GM18517 (cell line): ENCODE measurements around the gene ADAMTS12.

Experiments used
- ATAC-seq: cut with Tn5 transposase; IDR thresholded peaks from one replicate; pipeline ENCODE4 v1.9.1; 2021; ENCODE audit warnings: mild to moderate bottlenecking, moderate library complexity; ENCODE audit not compliant: unreplicated experiment

The ADAMTS12 gene

DNA sequence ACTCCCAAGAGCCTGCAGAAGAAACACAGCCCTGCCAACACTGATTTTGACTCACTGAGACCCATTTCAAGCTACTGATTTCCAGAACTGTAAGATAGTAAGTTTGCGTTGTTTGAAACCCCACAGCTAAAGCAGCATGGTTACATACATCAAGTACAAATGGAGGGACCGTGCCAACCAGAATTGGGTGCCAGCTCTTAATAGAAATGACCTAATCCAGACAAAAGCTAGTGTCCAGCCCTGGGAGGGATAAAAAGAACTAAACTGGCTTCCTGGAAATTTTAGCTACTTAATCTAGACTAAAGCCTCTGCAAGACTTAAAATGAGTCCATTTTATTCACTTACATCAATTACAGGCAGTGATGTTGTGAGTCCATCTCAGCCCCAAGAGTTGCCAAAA is 122.6 kb downstream of the ADAMTS12 start:
- no peak for ATAC-seq

DNA sequence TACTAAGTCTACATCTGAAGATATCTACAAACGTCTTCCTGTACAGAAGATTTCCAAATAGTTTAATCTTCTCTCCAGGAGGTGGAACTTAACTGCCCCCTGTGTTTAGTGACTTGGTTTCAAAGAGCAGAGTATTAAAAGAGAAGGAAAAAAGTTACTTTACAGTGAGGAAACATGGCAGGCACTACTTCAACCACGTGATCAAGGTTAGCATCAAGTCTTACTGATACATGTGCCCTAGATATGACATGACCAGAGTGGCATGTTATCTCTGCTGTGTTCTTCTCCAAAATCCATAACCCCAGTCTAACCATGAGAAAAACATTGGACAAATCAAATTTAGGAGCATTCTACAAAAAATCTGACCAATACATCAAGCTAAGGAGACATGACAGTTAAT is 125.8 kb downstream of the ADAMTS12 start:
- no peak for ATAC-seq

GRCh38 chr5:33764786-33765185 is 127.0 kb downstream of the ADAMTS12 start:
- no peak for ATAC-seq

DNA sequence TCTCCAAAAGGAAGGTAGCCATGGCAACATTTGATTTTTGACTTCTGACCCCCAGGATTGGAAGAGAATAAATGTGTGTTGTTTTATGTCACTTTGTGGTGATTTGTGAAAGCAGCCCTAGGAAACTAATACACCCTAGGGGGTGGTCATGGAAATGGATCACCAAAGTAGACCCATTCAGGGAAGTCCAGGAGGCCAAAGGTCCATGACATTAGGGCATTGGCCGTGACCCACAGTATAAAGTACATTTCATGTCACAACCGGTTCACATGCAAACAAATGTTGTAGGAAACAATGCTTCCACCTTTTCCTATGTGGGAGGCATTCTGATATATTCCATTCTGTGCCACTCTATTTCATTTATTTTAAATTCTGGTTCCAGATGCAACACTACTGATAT is 128.4 kb downstream of the ADAMTS12 start:
- no peak for ATAC-seq

GRCh38 chr5:33762859-33763258 is 128.9 kb downstream of the ADAMTS12 start:
- ATAC-seq = no peak

DNA sequence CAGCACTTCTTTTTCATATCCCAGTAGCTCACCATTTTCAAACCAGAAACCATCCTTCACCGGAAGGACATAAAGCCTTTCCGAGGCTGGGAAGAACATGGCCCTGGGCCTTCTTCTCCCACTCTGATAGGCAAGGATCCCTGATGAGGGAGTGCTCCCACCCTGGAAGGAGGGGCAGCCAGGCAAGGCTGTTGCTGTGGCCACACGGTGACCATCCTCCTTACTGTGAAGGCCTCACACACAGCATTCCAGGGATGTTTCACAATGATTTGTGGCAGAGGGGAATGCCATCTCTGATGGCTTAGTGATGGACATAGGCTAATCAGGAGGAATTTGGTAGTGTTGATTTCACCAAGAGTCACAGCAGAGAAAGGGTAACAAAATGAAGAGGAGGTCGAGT is 130.7 kb downstream of the ADAMTS12 start:
- no peak for ATAC-seq

GRCh38 chr5:33758737-33759136 is 133.1 kb downstream of the ADAMTS12 start:
- ATAC-seq = no peak

DNA sequence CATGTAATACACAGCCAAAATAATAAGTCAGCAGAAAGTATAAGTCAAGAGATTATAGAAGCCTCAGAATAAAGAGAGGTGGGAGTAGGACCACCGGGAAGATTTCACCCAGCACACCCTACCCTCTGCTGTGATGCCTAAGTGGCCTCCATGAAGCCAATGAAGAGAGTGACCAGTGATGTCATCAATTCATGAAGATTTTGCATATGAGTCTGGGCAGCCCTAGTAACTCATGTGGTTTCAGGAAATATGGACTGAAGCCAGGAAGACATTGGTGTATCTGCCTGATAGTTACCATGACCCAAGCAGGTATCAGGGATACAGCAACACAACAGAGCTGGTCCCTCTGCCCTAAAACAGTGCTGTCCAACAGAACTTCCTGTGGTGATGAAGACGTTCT is 135.3 kb downstream of the ADAMTS12 start:
- ATAC-seq = no peak

- ATAC-seq = no peak
Measured at GRCh38 chr5:33755231-33755630, 136.6 kb downstream of the ADAMTS12 start.

- no peak for ATAC-seq
Measured at GRCh38 chr5:33753704-33754103, 138.1 kb downstream of the ADAMTS12 start.

- no peak for ATAC-seq
Measured at GRCh38 chr5:33748754-33749153, 143.0 kb downstream of the ADAMTS12 start.

DNA sequence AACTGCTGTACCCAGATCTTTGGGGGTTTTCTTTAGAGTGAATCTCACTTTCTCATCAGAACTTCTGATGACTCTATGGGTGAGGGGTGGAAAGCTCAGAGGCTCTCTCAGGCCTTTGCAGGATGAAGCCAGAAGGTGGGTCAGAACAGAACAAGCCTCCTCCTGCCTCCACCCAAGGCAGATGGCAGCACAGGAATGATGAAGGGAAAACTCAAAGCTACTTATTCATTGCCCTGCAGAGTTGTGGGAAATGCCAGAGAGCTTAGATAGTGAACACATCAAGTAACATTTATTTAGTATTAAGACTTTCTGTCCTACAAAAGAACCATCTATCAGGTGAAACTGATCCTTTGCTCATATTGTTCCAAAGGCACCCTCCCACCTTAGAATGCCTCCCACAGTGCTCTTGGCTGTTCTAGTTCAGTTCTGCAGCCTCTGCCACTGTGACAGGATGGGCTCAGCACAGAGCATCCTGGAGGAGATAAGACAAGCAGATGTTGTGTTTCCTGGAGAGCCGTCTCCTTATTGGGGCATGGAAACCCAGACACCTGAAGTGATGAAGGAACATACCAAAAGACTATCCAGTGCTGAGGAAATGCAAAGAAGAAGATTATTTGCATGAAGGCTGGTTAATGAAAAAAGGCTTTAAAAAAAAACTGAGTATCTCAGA is 146.6 kb downstream of the ADAMTS12 start:
- no peak for ATAC-seq

- ATAC-seq = no peak
Measured at GRCh38 chr5:33743099-33743498, 148.7 kb downstream of the ADAMTS12 start.

DNA sequence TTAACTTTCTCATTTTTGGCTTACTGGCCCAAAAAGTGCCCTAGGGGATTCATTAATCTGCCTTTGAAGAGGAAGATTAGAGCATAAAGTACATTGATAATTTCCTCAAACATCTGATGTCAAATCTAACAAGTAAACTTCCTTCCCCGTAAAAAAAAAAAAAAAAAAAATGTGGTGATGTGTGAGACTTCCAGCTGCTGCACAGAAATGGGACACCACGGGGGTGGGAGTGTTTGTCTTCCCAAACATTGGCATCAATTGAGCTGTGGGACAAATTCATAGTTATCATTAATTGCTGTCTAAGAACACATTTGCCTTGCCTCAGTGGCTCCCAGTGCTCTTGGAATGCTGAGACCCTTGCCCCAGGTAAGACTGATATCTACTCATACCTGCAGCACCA is 149.6 kb downstream of the ADAMTS12 start:
- no peak for ATAC-seq

- no peak for ATAC-seq
Measured at GRCh38 chr5:33738967-33739366, 152.8 kb downstream of the ADAMTS12 start.

- no peak for ATAC-seq
Measured at GRCh38 chr5:33738097-33738496, 153.7 kb downstream of the ADAMTS12 start.

- no peak for ATAC-seq
Measured at GRCh38 chr5:33737697-33738096, 154.1 kb downstream of the ADAMTS12 start.

DNA sequence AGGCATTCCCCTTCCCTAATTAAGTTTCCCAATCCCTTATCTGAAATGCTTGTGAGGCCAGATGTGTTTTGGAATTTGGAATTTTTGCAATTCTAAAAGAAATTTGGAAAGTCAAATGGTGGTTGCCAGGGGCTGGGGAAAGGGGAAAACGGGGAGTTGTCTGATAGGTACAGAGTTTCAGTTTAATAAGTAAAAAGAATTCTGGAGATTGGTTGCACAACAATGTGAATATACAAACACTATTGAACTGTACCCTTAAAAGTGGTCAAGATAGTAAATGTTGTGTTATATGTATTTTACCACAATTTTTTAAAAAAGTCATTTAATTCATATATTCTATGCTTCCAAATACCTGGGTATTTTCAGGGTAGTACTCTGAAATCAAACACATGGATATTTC is 154.5 kb downstream of the ADAMTS12 start:
- ATAC-seq = no peak

- ATAC-seq = no peak
Measured at GRCh38 chr5:33736510-33736909, 155.3 kb downstream of the ADAMTS12 start.

- ATAC-seq = no peak
Measured at GRCh38 chr5:33735072-33735471, 156.7 kb downstream of the ADAMTS12 start.

GRCh38 chr5:33734537-33734936 is 157.3 kb downstream of the ADAMTS12 start:
- no peak for ATAC-seq

GRCh38 chr5:33733225-33733624 is 158.6 kb downstream of the ADAMTS12 start:
- ATAC-seq = no peak

- no peak for ATAC-seq
Measured at GRCh38 chr5:33726422-33727165, 165.2 kb downstream of the ADAMTS12 start.
